DOHH2 (cell line): ENCODE data around the gene NDUFV2.

ENCODE experiments used
- H3F3A ChIP-seq: fragments of 200-600 bp; sonication (generic), shearing (Covaris generic); 2 replicates; pipeline ENCODE4 v1.6.0; 2016; ENCODE audit warnings: antibody characterized with exemption, mild to moderate bottlenecking; ENCODE audit not compliant: control insufficient read depth, insufficient read depth
- H3K27ac ChIP-seq: fragments of 200-600 bp; sonication (generic); 2 replicates; pipeline ENCODE4 v1.5.1; 2014; ENCODE audit warnings: low read depth, mild to moderate bottlenecking, low read length, moderate library complexity
- H3K27me3 ChIP-seq: fragments of 200-600 bp; sonication (generic); 2 replicates; pipeline ENCODE4 v1.6.1; 2014; ENCODE audit warnings: mild to moderate bottlenecking, low read length, mixed read lengths; ENCODE audit not compliant: control insufficient read depth
- H3K36me3 ChIP-seq: fragments of 200-600 bp; sonication (generic); 2 replicates; pipeline ENCODE4 v1.6.1; 2014; ENCODE audit warnings: mild to moderate bottlenecking, low read length, moderate library complexity, mixed read lengths; ENCODE audit not compliant: control insufficient read depth
- H3K4me1 ChIP-seq: fragments of 200-600 bp; sonication (generic); 2 replicates; pipeline ENCODE4 v1.6.1; 2014; ENCODE audit warnings: mild to moderate bottlenecking, low read length, mixed read lengths; ENCODE audit not compliant: control insufficient read depth
- H3K4me2 ChIP-seq: fragments of 200-600 bp; sonication (generic); 2 replicates; pipeline ENCODE4 v1.6.0; 2014; ENCODE audit warnings: mild to moderate bottlenecking, low read length, moderate library complexity
- H3K4me3 ChIP-seq: fragments of 200-600 bp; sonication (generic); 2 replicates; pipeline ENCODE4 v1.5.1; 2014; ENCODE audit warnings: mild to moderate bottlenecking, low read length, mixed read lengths
- H3K79me2 ChIP-seq: fragments of 200-600 bp; sonication (generic); 2 replicates; pipeline ENCODE4 v1.6.1; 2014; ENCODE audit warnings: mild to moderate bottlenecking, low read length, mixed read lengths; ENCODE audit not compliant: control insufficient read depth
- H3K9me2 ChIP-seq: fragments of 200-600 bp; sonication (generic); replicated peaks from 2 replicates; pipeline ENCODE4 v1.6.1; 2014; ENCODE audit warnings: mild to moderate bottlenecking, low read length, mixed read lengths; ENCODE audit not compliant: control insufficient read depth
- H3K9me3 ChIP-seq: fragments of 200-600 bp; sonication (generic); 2 replicates; pipeline ENCODE4 v1.6.1; 2014; ENCODE audit warnings: antibody characterized with exemption, low read length, mixed read lengths; ENCODE audit not compliant: control insufficient read depth, insufficient read depth
- H4K20me1 ChIP-seq: fragments of 200-600 bp; sonication (generic); 2 replicates; pipeline ENCODE4 v1.6.0; 2014; ENCODE audit warnings: low read depth, mild to moderate bottlenecking, antibody characterized with exemption, low read length, moderate library complexity; ENCODE audit not compliant: control insufficient read depth, insufficient read depth
- EZH2phosphoT487 ChIP-seq: fragments of 200-600 bp; sonication (generic); IDR thresholded peaks from 2 replicates; pipeline ENCODE4 v1.6.1; 2017; ENCODE audit warnings: borderline replicate concordance, mild to moderate bottlenecking, antibody characterized with exemption, low read length, moderate library complexity, mixed read lengths
- TF ChIP-seq, protein P1 (sequence below): fragments of 200-600 bp; sonication (generic); IDR thresholded peaks from one replicate; pipeline ENCODE4 v1.5.1; 2014; ENCODE audit warnings: antibody characterized with exemption, mild to moderate bottlenecking, low read depth, low read length; ENCODE audit not compliant: poor library complexity, severe bottlenecking

Gene NDUFV2

DNA sequence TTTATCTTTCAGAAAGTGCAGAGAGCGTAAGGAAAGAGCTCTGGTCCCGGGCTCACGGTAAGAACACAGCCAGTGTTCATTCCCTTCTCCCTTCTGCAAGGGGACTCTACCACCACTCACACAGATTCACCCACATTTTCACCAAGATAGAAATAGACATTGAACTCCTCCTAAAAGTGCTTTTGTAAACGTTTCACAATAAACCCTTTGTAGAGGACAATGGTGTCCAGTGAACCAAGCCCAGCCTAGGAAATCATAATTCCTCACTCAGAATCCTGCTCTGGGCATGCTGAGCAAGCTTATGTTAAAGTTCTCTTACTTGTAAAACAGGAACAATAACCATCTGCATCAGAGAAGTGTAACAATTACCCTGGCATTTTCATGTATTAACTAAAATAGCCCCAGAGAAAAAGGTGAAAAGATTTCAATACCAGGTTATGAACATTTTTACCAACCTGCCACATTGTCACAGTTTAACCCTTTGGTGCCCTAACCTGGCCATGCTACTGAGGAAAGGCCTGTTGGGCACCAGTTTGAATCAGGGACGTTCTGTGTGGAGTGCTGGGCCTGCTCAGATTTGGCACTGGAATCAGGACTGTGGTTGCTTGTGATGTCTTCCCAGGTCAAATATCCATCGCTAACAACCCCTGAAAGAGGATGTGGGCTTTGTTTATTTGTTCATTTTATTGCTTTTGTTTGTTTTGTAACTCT lies 22.5 kb upstream of the NDUFV2 start:
- Histone ChIP-seq H3K36me3 (no peaks in the 10 kb centered on the region), H3F3A (no peaks in the 10 kb centered on the region), H3K79me2 (no peaks in the 10 kb centered on the region), H3K4me2 (no peak overlapping the region), H3K27me3 (peaks cover 3% of the 10 kb centered on the region; the same call in 1 of the 2 replicates), H3K9me2 (no peaks in the 10 kb centered on the region), H3K9me3 (no peaks in the 10 kb centered on the region), H3K4me1 (peaks cover 8% of the 10 kb centered on the region), H3K27ac (no peak overlapping the region), H4K20me1 (no peaks in the 10 kb centered on the region), H3K4me3 (no peak overlapping the region)
- no peak for TF ChIP-seq EZH2phosphoT487
- TF ChIP-seq, protein P1, sequence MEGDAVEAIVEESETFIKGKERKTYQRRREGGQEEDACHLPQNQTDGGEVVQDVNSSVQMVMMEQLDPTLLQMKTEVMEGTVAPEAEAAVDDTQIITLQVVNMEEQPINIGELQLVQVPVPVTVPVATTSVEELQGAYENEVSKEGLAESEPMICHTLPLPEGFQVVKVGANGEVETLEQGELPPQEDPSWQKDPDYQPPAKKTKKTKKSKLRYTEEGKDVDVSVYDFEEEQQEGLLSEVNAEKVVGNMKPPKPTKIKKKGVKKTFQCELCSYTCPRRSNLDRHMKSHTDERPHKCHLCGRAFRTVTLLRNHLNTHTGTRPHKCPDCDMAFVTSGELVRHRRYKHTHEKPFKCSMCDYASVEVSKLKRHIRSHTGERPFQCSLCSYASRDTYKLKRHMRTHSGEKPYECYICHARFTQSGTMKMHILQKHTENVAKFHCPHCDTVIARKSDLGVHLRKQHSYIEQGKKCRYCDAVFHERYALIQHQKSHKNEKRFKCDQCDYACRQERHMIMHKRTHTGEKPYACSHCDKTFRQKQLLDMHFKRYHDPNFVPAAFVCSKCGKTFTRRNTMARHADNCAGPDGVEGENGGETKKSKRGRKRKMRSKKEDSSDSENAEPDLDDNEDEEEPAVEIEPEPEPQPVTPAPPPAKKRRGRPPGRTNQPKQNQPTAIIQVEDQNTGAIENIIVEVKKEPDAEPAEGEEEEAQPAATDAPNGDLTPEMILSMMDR = no peak

- TF ChIP-seq, protein P1 = no peak
- TF ChIP-seq EZH2phosphoT487 = no peak
- Histone ChIP-seq H3K79me2 (no peaks in the 10 kb centered on the region), H3K4me1 (peaks cover 8% of the 10 kb centered on the region), H3K36me3 (no peaks in the 10 kb centered on the region), H3K9me2 (no peaks in the 10 kb centered on the region), H3K4me2 (no peak overlapping the region), H3K27me3 (peaks cover 3% of the 10 kb centered on the region; the same call in 1 of the 2 replicates), H4K20me1 (no peaks in the 10 kb centered on the region), H3K4me3 (no peak overlapping the region), H3F3A (no peaks in the 10 kb centered on the region), H3K27ac (no peak overlapping the region), H3K9me3 (no peaks in the 10 kb centered on the region)
Observed at GRCh38 chr18:9081940-9082339, 20.6 kb upstream of the NDUFV2 start.

GRCh38 chr18:9082711-9083510 lies 19.6 kb upstream of the NDUFV2 start:
- no peak overlapping the region for H3K4me3 ChIP-seq
- H3K4me2 ChIP-seq = no peak overlapping the region
- no peak overlapping the region for H3K27ac ChIP-seq

More at GRCh38 chr18:9082711-9083510, 19.6 kb upstream of the NDUFV2 start:
- H3K9me2 ChIP-seq = no peaks in the 10 kb centered on the region
- peaks cover 8% of the 10 kb centered on the region for H3K4me1 ChIP-seq
- H4K20me1 ChIP-seq = no peaks in the 10 kb centered on the region
- peaks cover 3% of the 10 kb centered on the region; the same call in 1 of the 2 replicates for H3K27me3 ChIP-seq
- H3K79me2 ChIP-seq = no peaks in the 10 kb centered on the region
- no peaks in the 10 kb centered on the region for H3K36me3 ChIP-seq
- no peak for TF ChIP-seq EZH2phosphoT487
- TF ChIP-seq, protein P1 = no peak
- no peaks in the 10 kb centered on the region for H3K9me3 ChIP-seq
- H3F3A ChIP-seq = no peaks in the 10 kb centered on the region
